Medulla oblongata (tissue), 1 donor: ENCODE data around the gene GYPC.

Experiments
- DNase-seq: peaks from one replicate; pipeline ENCODE4 v3.0.0-alpha.2; 2015; ENCODE audit errors: extremely low spot score

Gene GYPC

GRCh38 chr2:126649101-126649500 is 6.9 kb upstream of the GYPC start:
- no peak for DNase-seq

DNA sequence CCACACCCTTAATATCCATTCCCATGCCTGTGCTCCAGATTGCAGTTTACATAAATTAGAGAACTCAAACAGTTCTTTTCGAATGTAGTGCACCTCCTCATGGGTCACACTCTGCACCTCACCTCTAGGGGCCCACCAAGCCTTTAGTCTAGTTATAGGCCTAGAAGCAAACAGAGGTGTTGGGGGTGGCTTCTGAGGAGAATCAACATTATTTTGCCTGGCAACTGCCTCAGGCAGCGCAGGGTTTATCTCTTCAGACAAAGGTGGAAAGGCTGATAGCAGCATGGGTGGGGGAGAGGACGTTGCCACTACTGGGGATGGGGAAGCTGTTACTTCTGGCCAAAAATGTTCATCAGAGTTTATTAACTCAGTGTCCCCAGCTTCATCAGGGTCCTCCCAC is 5.0 kb upstream of the GYPC start:
- no peak for DNase-seq

DNA sequence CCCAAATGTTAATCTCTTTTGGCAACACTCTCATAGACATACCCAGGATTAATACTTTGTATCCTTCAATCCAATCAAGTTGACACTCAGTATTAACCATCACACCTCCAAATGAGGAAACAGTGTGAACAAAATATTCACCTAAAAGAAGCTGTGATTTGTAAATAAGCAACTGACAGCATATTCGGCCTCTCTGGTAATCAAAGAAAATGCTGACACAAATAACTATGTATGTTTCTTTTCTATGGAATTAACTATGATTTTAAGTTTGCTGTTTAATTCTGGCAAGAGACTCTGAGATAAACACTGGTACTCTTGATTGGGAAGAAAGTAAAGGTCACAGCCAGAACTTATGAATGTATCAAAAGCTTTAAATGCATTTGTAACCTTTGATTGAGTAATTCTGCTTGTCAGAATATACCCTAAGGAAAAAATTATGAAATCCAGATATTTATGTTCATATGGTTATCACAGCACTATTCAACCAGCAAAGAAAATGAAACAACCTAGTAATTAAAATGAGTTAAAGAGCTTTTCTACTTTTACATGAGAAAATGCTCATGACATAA is 3.6 kb upstream of the GYPC start:
- no peak for DNase-seq

GRCh38 chr2:126653109-126653508 is 2.8 kb upstream of the GYPC start:
- DNase-seq: no peak

DNA sequence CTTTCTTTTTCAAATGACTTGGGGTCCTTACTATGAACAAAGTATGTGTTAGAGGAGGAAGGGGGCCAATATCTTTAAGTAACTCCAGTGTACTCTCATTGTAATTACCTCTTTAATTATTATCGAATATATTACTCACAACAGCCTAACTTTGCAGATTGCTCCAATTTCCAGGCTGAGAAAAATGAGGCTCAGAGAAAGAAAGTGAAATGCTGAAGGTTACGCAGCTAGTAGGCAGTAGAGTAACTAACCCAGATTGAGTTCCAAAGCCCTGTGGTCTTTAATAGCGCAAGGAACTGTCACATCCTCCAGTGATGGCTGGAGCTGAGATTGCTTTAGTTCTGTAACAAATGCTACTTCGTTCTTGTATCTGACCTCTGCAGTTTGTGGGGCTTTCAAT is 2.2 kb upstream of the GYPC start:
- no peak for DNase-seq

DNA sequence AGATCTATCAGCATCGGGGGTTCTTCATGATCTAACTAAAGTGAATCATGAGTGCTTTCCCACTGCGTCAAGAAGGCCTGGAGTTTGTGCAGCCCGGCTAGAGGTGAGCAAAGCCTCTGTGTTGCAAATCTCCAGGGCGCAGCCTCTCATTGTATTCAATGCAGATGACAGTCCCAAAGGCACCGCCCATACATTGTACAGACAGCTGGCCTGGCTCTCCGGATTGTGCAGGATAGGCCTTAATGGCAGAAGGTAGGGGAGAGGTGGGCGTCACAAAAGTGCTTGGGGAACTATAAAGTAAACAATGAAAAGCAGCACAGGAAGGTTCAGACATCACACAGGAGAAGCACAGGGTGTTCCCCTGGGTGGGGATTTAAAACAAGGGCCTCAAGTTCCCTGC is 907 bp upstream of the GYPC start:
- DNase-seq: no peak

DNA sequence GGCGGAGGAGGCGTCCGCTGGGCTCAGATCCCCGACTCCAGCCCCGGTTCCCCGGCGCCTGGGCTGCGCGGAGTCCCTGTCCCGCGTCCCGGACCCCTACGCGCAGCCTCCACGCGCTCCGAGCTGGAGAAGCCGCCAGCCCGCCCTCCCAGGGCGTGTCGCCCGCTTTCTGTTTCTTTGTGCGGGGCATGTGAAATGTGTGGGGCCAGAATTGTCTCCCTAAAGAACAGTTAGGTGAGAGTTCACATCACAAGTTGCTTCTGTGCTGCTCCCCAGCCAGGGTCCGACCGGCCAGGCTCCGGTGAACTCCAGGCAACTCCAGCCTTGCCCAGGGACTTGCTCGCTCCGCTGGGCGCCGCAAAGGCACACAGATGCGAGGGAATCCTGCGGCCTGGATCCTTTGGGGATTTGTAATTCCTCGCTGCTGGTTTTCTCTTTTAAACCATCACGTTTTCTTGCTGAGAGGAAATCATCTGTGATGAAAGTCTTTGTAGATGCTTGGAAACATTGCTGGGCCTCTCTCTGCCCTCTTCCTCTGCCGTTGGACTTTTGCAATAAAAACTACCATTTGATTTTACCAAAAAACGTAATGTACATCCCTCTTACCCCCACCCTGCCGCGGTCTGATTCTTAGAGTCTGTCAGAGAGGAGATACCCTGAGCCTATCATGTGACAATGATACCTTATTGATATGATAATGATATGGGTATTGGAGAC is 631 bp downstream of the GYPC start:
- DNase-seq: no peak

- peak; percentile 55 for DNase-seq
These were observed 1.2 kb downstream of the GYPC start for GRCh38 chr2:126657148-126657635.

GRCh38 chr2:126657636-126658318 is 1.8 kb downstream of the GYPC start:
- DNase-seq: peak; percentile 53

DNA sequence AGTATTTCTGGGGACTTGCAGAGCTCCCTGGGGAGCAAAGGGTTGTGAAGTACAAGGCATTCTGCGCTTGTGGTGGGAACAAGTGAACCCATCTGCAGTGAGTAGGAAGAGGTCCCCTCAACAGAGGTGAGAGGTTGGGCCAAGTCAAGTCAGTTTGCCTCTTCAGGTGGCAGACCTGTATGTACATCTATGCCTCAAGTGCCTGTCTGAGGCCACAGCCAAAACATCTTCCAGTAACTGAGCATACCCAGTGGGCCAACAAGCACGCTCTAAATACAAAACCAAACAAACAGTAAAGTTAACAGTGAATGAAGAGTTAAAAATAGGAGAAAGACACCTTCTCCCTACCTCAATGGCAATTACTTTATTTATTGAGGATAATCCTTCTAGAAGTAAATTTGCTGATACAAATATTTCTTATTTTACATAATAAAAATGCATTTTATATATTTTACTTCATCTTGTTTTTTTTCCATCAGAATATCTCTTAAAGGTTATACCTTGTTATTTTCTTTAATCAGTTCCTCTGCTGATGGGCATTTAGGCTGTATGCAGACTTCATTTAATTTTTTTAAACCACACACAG is 2.5 kb downstream of the GYPC start:
- no peak for DNase-seq

DNA sequence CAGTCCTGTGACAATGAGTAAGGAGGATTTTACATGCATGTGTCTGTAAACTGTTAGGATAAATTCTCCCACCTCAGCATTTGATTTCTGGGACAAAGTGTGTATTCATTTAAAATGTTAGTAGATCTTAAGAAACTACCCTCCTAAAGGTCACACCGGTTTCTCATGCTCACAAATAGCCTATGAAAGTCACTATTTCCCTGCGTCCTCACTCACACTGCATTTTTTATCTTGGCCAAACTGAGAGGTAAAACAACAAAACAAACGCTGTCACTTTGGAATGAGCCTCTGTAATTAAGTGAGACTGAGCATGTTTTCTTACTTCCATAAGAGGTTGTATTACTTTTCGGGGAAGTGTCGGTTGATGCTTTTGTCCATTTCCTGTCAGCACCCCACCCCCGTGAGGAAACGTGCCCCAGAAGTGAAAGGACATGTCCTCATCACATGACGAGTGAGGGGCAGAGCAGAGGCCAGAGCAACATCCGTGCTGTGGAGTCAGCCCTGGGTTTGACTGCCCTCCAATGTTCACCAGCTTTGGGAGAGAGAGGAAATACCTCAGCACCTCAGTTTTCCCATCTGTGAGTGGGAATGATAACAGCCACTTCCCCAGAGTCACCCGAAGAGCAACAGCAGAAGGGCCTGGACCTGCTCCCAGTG is 3.1 kb downstream of the GYPC start:
- DNase-seq: peak; percentile 40

- no peak for DNase-seq
These were observed 3.9 kb downstream of the GYPC start for GRCh38 chr2:126659562-126660467.

DNA sequence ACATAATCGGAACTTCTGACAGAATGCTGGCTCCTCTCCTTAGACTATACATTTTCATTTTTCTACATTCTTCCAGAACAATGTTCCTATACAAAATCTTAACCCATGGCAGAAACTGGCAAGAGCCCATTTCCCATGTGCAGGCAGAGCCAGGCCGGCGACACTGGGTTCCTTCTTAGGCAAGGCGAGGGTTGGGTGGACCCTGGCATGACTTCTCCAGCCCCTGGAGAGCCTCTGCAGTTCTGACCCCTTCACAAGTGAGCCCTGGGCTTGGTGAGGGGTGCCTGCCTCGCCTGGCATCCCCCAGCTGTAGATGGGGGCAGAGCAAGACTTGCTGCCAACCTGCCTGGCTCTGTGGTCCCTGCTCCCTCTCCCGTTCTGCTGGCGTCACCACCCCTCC is 5.0 kb downstream of the GYPC start:
- DNase-seq: no peak

- DNase-seq: no peak
These were observed 5.9 kb downstream of the GYPC start for GRCh38 chr2:126661702-126662500.

- no peak for DNase-seq
These were observed 6.7 kb downstream of the GYPC start for GRCh38 chr2:126662621-126663020.

GRCh38 chr2:126663184-126663963 is 7.4 kb downstream of the GYPC start:
- no peak for DNase-seq

GRCh38 chr2:126664234-126664633 is 8.3 kb downstream of the GYPC start:
- DNase-seq: peak; percentile 51

DNA sequence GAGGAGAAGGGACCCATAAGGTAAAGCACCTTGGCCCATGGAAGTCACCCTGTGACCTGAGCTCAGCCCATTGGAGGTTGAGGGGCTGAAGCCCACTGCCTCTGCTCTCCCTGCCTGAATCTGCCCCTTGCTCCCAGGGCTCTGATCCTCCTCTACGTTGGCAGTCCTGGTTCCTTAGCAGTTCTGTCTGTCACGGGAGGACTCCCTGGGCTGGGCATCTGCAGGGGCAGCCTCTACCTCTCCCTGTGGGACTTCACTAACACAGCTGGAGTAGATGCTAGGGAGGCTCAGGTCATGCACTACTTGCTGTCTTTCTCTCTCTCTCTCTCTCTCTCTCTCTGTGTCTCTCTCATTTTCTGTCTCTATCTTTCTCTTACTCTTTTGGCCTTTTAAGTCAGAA is 8.7 kb downstream of the GYPC start:
- DNase-seq: no peak

DNA sequence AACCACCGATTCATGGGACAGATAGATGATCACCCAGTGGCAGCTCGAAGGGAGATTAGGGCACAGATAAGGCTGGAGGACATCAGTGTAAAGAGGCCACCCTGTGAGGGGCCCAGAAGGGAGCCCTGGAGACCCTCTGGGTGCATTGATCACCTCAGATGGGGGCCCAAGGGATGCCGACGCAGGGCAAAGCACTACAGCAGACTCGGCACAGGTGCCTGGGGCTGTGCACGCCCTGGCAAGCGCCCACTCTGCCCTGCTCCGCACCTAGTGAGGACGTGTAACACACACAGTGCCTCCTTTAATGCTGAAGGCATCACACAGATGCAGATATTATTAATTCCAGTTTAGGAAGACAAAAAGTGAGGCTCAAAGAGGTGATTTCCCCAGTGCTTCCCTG is 9.5 kb downstream of the GYPC start:
- no peak for DNase-seq
